Parathyroid adenoma (tissue), 2 donors: ENCODE measurements around the gene DGCR2.
"Not testable (repeated sequence)": the region's sequence is repeated elsewhere in the genome, so short reads cannot be mapped to it uniquely, and the experiment has no call there.

ENCODE experiments used
- H2AFZ ChIP-seq: fragments of 300-600 bp; sonication (generic); one replicate; pipeline ENCODE4 v1.7.0; 2017; ENCODE audit warnings: antibody characterized with exemption, mild to moderate bottlenecking
- H3K27ac ChIP-seq: fragments of 300-600 bp; sonication (generic); one replicate; pipeline ENCODE4 v1.7.0; 2017
- H3K27me3 ChIP-seq: fragments of 300-600 bp; sonication (generic); one replicate; pipeline ENCODE4 v1.7.0; 2017; ENCODE audit warnings: low read length; ENCODE audit not compliant: control insufficient read depth, insufficient read depth
- H3K36me3 ChIP-seq: fragments of 300-600 bp; sonication (generic); one replicate; pipeline ENCODE4 v1.7.0; 2017; ENCODE audit warnings: low read length; ENCODE audit not compliant: control insufficient read depth, insufficient read depth
- H3K4me1 ChIP-seq: fragments of 300-600 bp; sonication (generic); one replicate; pipeline ENCODE4 v1.7.0; 2017; ENCODE audit warnings: control low read depth
- H3K4me2 ChIP-seq: fragments of 300-600 bp; sonication (generic); one replicate; pipeline ENCODE4 v1.7.0; 2017; ENCODE audit warnings: low read length
- H3K4me3 ChIP-seq: fragments of 300-600 bp; sonication (generic); one replicate; pipeline ENCODE4 v1.7.0; 2017; ENCODE audit warnings: low read depth, low read length
- H3K79me2 ChIP-seq: fragments of 300-600 bp; sonication (generic); one replicate; pipeline ENCODE4 v1.7.0; 2017; ENCODE audit warnings: control low read depth
- H3K9ac ChIP-seq: fragments of 300-600 bp; sonication (generic); one replicate; pipeline ENCODE4 v1.7.0; 2017; ENCODE audit warnings: mild to moderate bottlenecking
- H3K9me3 ChIP-seq: fragments of 300-600 bp; sonication (generic); one replicate; pipeline ENCODE4 v1.7.0; 2017; ENCODE audit warnings: low read length; ENCODE audit not compliant: control insufficient read depth
- TF ChIP-seq, protein P1 (sequence below): fragments of 300-600 bp; sonication (generic); IDR thresholded peaks from one replicate; pipeline ENCODE4 v1.7.0; 2017; ENCODE audit warnings: antibody characterized with exemption, mild to moderate bottlenecking
- donor health status: primary hyperparathyroidism.

DGCR2 gene

GRCh38 chr22:18991821-18992442 is 130.3 kb downstream of the DGCR2 start:
- Histone ChIP-seq H3K9ac (no peak overlapping the region), H2AFZ (no peak overlapping the region), H3K4me1 (no peaks in the 10 kb centered on the region), H3K9me3 (no peaks in the 10 kb centered on the region), H3K36me3 (no peaks in the 10 kb centered on the region), H3K79me2 (no peaks in the 10 kb centered on the region), H3K27ac (no peak overlapping the region), H3K27me3 (no peaks in the 10 kb centered on the region), H3K4me2 (no peak overlapping the region), H3K4me3 (no peak overlapping the region)
- TF ChIP-seq, protein P1, sequence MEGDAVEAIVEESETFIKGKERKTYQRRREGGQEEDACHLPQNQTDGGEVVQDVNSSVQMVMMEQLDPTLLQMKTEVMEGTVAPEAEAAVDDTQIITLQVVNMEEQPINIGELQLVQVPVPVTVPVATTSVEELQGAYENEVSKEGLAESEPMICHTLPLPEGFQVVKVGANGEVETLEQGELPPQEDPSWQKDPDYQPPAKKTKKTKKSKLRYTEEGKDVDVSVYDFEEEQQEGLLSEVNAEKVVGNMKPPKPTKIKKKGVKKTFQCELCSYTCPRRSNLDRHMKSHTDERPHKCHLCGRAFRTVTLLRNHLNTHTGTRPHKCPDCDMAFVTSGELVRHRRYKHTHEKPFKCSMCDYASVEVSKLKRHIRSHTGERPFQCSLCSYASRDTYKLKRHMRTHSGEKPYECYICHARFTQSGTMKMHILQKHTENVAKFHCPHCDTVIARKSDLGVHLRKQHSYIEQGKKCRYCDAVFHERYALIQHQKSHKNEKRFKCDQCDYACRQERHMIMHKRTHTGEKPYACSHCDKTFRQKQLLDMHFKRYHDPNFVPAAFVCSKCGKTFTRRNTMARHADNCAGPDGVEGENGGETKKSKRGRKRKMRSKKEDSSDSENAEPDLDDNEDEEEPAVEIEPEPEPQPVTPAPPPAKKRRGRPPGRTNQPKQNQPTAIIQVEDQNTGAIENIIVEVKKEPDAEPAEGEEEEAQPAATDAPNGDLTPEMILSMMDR = no peak

DNA sequence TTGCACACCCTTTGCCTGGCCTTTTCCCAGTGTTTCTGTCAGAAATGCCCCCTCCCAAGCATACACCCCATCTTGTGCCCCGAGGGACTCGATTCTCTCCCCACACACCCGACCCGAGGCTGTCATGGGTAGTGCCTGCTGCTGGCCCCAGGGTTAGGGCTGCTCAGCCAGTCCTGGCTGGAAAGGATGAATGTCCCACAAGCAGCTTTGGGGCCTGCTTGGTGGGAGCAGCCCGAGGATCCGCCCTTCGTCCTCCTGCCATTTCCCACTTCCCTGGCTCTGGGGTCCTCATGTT is 131.1 kb downstream of the DGCR2 start:
- TF ChIP-seq, protein P1 = no peak
- no peak overlapping the region for H3K27ac ChIP-seq
- no peaks in the 10 kb centered on the region for H3K9me3 ChIP-seq
- no peaks in the 10 kb centered on the region for H3K27me3 ChIP-seq
- H3K4me3 ChIP-seq = no peak overlapping the region
- H2AFZ ChIP-seq = no peak overlapping the region
- no peaks in the 10 kb centered on the region for H3K79me2 ChIP-seq
- no peaks in the 10 kb centered on the region for H3K36me3 ChIP-seq
- no peak overlapping the region for H3K4me2 ChIP-seq
- H3K9ac ChIP-seq = no peak overlapping the region
- no peaks in the 10 kb centered on the region for H3K4me1 ChIP-seq

DNA sequence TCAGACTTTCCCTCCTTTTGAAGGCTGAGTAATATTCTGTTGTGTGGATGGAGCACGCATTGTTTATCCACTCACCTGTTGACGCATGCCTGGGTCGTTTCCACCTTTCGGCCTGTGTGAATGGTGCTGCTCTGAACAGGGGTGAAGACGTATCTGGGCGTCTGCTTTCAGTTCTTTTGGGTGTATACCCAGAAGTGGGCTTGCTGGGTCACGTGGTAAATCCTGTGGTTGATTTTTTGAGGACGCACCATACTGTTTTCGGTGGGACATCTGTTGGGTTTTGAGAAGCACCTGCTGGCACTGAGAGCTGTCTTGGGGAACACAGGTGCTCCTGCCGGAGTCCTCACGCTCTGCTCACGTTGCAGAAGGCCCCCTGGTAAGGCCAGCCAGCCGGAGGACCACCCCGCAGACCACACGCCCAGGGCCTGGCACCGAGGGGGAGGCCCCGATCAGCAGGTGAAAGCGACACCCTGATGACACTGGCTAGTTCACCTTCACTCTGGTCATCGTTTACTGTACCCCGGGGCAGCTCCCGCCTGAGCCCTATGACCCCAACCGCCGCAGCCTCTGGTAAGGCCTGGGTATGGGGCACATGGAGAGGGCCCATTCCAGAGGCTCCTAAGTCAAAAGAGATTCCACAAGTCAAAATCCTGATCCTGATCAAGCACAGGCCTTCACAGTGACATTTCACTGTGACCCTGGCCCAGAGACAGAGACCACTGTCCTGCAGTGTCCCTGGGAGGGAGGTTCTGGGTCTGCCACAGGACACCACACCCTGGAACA is 131.7 kb downstream of the DGCR2 start:
- H3K79me2 ChIP-seq = no peaks in the 10 kb centered on the region
- H2AFZ ChIP-seq = no peak overlapping the region
- H3K27me3 ChIP-seq = no peaks in the 10 kb centered on the region
- no peak overlapping the region for H3K9ac ChIP-seq
- no peaks in the 10 kb centered on the region for H3K36me3 ChIP-seq
- no peaks in the 10 kb centered on the region for H3K4me1 ChIP-seq
- TF ChIP-seq, protein P1 = no peak
- no peaks in the 10 kb centered on the region for H3K9me3 ChIP-seq
- no peak overlapping the region for H3K27ac ChIP-seq
- H3K4me2 ChIP-seq = no peak overlapping the region
- H3K4me3 ChIP-seq = no peak overlapping the region

DNA sequence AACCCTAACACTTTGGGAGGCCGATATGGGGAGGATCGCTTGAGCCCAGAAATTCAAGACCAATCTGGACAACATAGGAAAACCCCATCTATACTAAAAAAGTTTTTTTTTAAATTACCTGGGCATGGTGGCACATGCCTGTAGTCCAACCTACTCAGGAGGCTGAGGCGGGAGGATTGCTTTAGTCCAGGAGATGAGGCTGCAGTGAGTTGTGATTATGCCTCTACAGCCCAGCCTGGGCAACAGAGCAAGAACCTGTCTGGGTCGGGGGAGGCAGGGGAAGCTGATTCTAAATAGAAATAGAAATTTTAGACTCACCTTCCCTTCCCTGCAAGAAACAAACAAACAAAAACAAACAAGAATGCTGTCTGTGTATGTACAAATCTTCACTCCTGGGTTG is 133.3 kb downstream of the DGCR2 start:
- Histone ChIP-seq H3K27me3 (no peaks in the 10 kb centered on the region), H3K79me2 (no peaks in the 10 kb centered on the region), H3K4me3 (no peak overlapping the region), H3K4me1 (no peaks in the 10 kb centered on the region), H3K9ac (no peak overlapping the region), H3K9me3 (no peaks in the 10 kb centered on the region), H2AFZ (no peak overlapping the region), H3K27ac (no peak overlapping the region), H3K36me3 (no peaks in the 10 kb centered on the region), H3K4me2 (no peak overlapping the region)
- TF ChIP-seq, protein P1 = no peak

DNA sequence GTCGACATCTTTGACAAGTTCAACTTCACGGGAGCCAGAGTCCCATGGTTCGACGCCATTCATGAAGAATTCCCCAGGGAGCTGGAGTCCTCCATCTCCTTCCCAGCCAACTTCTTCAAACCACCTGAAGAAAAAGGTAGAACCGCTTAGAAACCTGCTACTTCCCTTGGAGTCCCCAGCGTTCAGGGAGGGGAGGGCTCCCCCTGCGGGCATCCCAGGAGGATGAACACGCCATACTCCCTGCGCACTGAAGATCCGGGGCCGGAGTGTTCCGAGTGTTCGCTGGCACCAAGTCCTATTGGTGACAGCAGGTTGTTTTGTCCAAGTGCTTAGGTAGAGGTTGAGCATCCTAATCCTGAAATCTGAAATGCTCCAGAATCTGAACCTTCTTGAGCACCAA is 134.4 kb downstream of the DGCR2 start:
- no peak overlapping the region for H2AFZ ChIP-seq
- H3K9ac ChIP-seq = no peak overlapping the region
- TF ChIP-seq, protein P1 = peak; percentile 17
- H3K4me1 ChIP-seq = no peaks in the 10 kb centered on the region
- H3K27me3 ChIP-seq = no peaks in the 10 kb centered on the region
- H3K9me3 ChIP-seq = no peaks in the 10 kb centered on the region
- no peaks in the 10 kb centered on the region for H3K79me2 ChIP-seq
- H3K36me3 ChIP-seq = no peaks in the 10 kb centered on the region
- H3K27ac ChIP-seq = no peak overlapping the region
- no peak overlapping the region for H3K4me3 ChIP-seq
- H3K4me2 ChIP-seq = no peak overlapping the region

GRCh38 chr22:18987114-18987513 is 135.1 kb downstream of the DGCR2 start:
- not testable (repeated sequence) for H3K79me2 ChIP-seq

More at GRCh38 chr22:18987114-18987513, 135.1 kb downstream of the DGCR2 start:
- not testable (repeated sequence) for H3K9ac ChIP-seq, H3K9me3 ChIP-seq, H3K36me3 ChIP-seq, H3K4me1 ChIP-seq, H3K4me2 ChIP-seq, H3K4me3 ChIP-seq, H2AFZ ChIP-seq, H3K27ac ChIP-seq, H3K27me3 ChIP-seq
